GM12891 (cell line): Measurements from ENCODE around the gene AAK1.
"Not testable (repeated sequence)": the region's sequence is repeated elsewhere in the genome, so short reads cannot be mapped to it uniquely, and the experiment has no call there.

ENCODE experiments used
- DNase-seq: peaks from one replicate; pipeline ENCODE4 v3.0.0; 2011; ENCODE audit warnings: low spot score; ENCODE audit not compliant: insufficient read length
- FAIRE-seq: peaks from 2 replicates; lab custom pipeline; 2011; peaks lifted over from hg19 to GRCh38; lab: Jason Lieb, UNC
- PAX5 ChIP-seq: IDR thresholded peaks from 2 replicates; pipeline ENCODE4 v1.6.1; 2011; ENCODE audit warnings: low read length, moderate library complexity, mild to moderate bottlenecking; ENCODE audit not compliant: insufficient read depth, severe bottlenecking
- POLR2A ChIP-seq: IDR thresholded peaks from 2 replicates; pipeline ENCODE4 v1.6.1; 2011; ENCODE audit warnings: low read depth, low read length, control low read depth
- POLR2AphosphoS5 ChIP-seq: IDR thresholded peaks from 2 replicates; pipeline ENCODE4 v1.6.1; 2011; ENCODE audit warnings: low read depth, low read length, control low read depth
- POU2F2 ChIP-seq: IDR thresholded peaks from 2 replicates; pipeline ENCODE4 v1.6.1; 2011; ENCODE audit warnings: low read depth, mild to moderate bottlenecking, control low read depth, low read length, moderate library complexity
- SPI1 ChIP-seq: IDR thresholded peaks from 2 replicates; pipeline ENCODE4 v1.6.1; 2011; ENCODE audit warnings: low read depth, low read length, control low read depth
- TAF1 ChIP-seq: IDR thresholded peaks from 2 replicates; pipeline ENCODE4 v1.6.1; 2011; ENCODE audit warnings: low read depth, low read length, control low read depth

AAK1 gene

GRCh38 chr2:69436596-69436937, 207.0 kb downstream of the AAK1 start:
- DNase-seq (no peak), FAIRE-seq (no peak)
- TF ChIP-seq POU2F2 (no peak), SPI1 (peak; percentile 81; the same call in 1 of the 2 replicates), PAX5 (no peak)

- DNase-seq (no peak), FAIRE-seq (no peak)
- no peak for TF ChIP-seq POLR2AphosphoS5
- TF ChIP-seq TAF1: no peak
- no peak for TF ChIP-seq SPI1
- TF ChIP-seq POU2F2: no peak
- no peak for TF ChIP-seq PAX5
- no peak for TF ChIP-seq POLR2A
Observed at GRCh38 chr2:69434753-69435152, 208.8 kb downstream of the AAK1 start.

GRCh38 chr2:69429491-69430183, 213.9 kb downstream of the AAK1 start:
- FAIRE-seq (no peak), DNase-seq (no peak)
- no peak for TF ChIP-seq POLR2A
- no peak for TF ChIP-seq SPI1
- no peak for TF ChIP-seq POU2F2
- TF ChIP-seq PAX5: no peak
- no peak for TF ChIP-seq POLR2AphosphoS5
- TF ChIP-seq TAF1: no peak

- FAIRE-seq (no peak), DNase-seq (no peak)
- TF ChIP-seq POLR2A (no peak), POU2F2 (no peak), PAX5 (no peak), POLR2AphosphoS5 (no peak), SPI1 (no peak), TAF1 (no peak)
Observed at GRCh38 chr2:69428981-69429380, 214.6 kb downstream of the AAK1 start.

GRCh38 chr2:69424419-69424818, 219.1 kb downstream of the AAK1 start:
- DNase-seq (no peak), FAIRE-seq (no peak)
- TF ChIP-seq POLR2AphosphoS5: no peak

GRCh38 chr2:69422198-69422597, 221.3 kb downstream of the AAK1 start:
- FAIRE-seq (no peak), DNase-seq (no peak)
- no peak for TF ChIP-seq TAF1
- TF ChIP-seq POU2F2: no peak
- no peak for TF ChIP-seq PAX5
- no peak for TF ChIP-seq POLR2AphosphoS5
- no peak for TF ChIP-seq POLR2A
- TF ChIP-seq SPI1: no peak

GRCh38 chr2:69419111-69419510, 224.4 kb downstream of the AAK1 start:
- FAIRE-seq, DNase-seq: not testable (repeated sequence)

GRCh38 chr2:69416147-69416546, 227.4 kb downstream of the AAK1 start:
- TF ChIP-seq TAF1 (no peak), SPI1 (no peak), PAX5 (no peak), POLR2A (no peak), POU2F2 (no peak), POLR2AphosphoS5 (no peak)
- FAIRE-seq: no peak

More at GRCh38 chr2:69416147-69416546, 227.4 kb downstream of the AAK1 start:
- no peak for DNase-seq
